ENCODE data around the gene CAPN12. TPM values are rescaled to one million over a fixed set of nuclear protein-coding genes. Genes with fewer than 3 reads are reported as not detected.

The CAPN12 gene
- total RNA-seq, 1 donor, result 0.86 TPM

DNA sequence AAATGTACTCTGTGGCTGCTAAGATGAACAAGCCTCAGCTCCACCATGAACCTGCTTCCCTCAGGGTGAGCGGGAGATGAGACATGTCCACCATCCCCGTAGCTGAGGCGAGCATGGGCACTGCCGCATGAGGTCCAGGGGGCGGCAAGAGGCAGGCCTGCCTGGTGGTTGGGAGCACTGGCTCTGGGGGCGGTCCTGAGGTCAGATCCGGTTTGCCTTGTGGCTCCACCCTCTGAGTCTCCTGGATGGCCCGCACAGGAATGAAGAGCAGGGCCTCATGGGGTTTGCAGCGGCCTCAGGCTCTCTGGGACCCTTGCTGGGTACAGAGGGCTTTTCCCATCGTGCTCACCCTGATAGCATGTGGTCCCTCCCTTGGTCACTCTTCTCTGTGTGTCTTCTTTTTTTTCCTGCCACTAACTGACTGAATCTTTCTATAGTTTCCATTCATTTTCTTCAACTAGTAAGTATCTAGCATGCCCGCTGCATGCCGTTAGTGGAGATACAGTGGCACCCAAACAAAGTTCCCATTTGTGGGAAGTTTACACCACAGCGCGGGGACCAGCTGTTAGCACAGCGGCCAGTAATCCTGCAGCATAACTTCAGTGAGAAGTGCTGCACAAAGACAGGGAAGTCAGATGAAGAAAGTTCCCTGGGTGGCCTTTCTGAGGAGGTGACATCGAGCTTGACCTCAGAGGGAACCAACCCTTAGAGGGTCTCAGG, 37.3 kb downstream of the CAPN12 start:
- DNase-seq (ENCODE audit: low read depth), result no peak

DNA sequence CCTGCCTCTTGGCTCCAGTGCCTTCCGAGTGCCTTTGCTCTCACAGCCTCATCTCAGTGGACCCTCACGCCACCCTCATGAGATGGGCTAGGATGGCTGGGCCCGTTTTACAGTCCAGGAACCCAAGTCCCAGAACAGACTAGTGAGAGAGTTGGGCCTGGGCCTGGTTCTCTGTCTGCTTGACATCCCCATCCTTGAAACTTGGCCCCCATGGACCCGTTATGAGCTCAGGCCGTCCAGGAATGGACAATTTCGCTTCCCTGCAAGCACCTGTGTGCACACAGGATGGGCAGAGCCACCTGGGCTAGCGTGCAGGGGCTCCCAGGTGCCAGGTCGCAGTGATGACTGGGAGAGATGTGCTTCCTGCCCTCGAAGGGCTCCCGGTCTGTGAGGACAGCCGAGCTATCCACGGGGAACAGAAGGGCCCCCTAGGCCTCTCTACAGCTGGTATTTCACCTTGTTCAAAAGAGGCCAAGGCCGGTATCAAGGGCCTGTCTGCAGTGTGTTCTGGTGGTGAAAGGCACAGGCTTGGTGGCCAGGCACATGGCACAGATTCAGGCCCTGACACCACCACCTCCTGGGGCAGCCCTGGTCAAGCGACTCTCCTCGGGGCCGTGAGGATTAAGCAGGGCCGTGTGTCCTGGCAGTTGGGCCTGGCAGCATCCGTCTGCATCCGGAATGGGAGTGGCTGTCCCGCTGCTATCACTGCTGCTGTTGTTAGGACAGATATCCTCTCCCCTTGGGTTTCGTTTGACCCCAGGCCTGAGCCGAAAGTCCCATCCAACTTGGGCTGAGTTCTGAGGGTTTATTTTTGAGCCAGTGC, 38.9 kb downstream of the CAPN12 start:
- TF ChIP-seq, protein P1, sequence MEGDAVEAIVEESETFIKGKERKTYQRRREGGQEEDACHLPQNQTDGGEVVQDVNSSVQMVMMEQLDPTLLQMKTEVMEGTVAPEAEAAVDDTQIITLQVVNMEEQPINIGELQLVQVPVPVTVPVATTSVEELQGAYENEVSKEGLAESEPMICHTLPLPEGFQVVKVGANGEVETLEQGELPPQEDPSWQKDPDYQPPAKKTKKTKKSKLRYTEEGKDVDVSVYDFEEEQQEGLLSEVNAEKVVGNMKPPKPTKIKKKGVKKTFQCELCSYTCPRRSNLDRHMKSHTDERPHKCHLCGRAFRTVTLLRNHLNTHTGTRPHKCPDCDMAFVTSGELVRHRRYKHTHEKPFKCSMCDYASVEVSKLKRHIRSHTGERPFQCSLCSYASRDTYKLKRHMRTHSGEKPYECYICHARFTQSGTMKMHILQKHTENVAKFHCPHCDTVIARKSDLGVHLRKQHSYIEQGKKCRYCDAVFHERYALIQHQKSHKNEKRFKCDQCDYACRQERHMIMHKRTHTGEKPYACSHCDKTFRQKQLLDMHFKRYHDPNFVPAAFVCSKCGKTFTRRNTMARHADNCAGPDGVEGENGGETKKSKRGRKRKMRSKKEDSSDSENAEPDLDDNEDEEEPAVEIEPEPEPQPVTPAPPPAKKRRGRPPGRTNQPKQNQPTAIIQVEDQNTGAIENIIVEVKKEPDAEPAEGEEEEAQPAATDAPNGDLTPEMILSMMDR (IDR thresholded peaks at IDR 0.05; ENCODE audit: insufficient read depth, low read depth, low read length), result no peak
- H3K4me3 ChIP-seq (ENCODE audit: low read depth, low read length), result no peak overlapping the region
- no peak for DNase-seq (ENCODE audit: low read depth)

More for the DNA sequence above, 37.3 kb downstream of the CAPN12 start:
- TF ChIP-seq, protein P1 (IDR thresholded peaks at IDR 0.05; ENCODE audit: insufficient read depth, low read depth, low read length), result no peak
- H3K4me3 ChIP-seq (ENCODE audit: low read depth, low read length), result no peak overlapping the region

DNA sequence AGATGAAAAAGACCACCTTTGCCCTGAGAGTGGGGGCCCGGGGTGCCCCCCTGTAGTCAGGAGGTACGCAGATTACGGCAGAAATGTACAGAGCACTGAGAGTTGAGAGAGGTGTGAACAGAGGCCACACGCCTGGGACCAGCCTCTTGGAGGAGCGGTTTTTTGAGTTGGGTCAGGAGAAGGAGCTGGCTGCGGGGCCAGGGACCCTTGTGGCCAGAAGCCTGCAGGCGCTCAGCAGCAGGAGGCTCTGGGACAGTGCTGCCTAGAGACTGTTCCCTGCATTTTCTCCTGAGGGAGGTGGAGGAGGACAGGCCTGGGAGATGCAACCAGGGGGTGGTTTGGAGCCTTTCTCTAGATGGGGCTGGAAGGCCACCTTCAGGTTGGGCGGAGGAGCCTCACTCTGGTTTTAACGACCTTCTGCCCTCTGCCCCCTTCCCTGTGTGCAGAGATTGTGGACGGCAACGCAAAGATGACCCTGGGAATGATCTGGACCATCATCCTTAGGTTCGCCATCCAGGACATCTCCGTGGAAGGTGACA, 39.7 kb downstream of the CAPN12 start:
- DNase-seq (ENCODE audit: low read depth), result no peak
- H3K4me3 ChIP-seq (ENCODE audit: low read depth, low read length), result no peak overlapping the region
- TF ChIP-seq, protein P1 (IDR thresholded peaks at IDR 0.05; ENCODE audit: insufficient read depth, low read depth, low read length), result no peak

DNA sequence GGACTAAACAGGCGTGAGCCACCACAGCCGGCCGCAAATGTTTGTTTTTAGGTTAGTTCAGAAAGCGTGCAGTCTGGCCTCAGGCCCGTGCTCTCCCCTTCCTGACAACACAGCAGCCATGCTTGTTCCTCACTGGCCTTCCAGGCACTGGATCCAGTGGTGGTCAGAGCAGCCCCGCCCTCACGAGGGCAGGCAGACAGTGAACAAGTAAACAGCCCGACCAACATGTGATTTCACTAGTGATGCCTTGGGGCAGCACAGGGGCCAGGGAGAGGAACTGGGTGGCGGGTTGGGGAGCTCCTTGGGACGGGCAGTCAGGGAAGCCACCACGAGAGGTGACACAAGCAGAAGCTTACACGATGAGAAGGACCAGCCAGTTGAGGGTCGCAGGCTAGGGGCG, 40.8 kb downstream of the CAPN12 start:
- TF ChIP-seq, protein P1 (IDR thresholded peaks at IDR 0.05; ENCODE audit: insufficient read depth, low read depth, low read length), result no peak
- H3K4me3 ChIP-seq (ENCODE audit: low read depth, low read length), result no peak overlapping the region
- no peak for DNase-seq (ENCODE audit: low read depth)

DNA sequence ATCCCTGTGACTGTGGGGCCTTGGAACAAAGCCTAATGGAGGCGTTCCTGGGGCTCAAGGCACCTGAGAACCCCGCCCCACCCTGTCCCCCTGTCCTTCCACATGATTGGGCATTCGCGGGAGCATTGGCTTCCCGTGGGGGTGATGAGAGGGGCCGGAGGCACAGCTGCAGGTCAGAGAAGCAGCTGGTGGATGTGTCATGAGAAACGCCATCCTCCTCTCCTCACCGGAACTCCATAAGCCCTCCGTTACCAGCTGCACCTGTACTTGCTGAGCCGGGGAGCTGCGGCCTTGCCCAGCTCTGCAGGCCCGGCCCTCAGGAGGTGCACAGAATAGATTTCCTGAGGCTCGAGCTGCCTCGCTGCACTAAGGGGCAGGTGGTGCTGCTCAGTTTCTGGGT, 42.0 kb downstream of the CAPN12 start:
- TF ChIP-seq, protein P1 (IDR thresholded peaks at IDR 0.05; ENCODE audit: insufficient read depth, low read depth, low read length), result no peak
- DNase-seq (ENCODE audit: low read depth), result no peak
- H3K4me3 ChIP-seq (ENCODE audit: low read depth, low read length), result no peak overlapping the region

DNA sequence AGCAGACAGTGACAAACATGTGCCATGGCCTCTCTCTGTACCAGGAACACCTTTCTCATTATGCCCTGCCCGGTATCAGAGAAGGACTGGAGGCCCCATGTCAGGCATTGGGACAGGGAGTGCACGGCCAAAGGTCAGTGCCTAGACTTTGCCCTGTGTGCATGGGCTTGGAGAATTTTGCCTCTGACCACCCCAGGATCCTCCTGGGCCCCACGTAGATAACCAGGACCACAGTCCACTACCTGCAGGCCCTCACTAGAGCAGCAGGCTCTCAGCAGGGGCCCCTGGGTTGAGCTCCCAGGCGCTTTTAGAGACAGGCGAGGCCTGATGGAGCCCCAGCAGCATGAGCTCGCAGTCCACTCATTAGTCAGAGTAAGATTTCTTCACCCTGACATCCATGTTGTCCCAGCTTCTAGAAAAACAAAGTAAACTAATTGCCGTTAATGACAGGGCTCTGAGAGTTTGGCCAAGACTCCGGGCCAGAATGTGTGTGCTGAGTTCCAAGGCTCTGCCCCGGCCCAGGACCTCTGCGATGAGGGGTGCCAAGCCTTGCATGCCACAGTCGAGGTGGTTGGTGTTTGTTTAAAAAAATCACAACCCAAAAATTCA, 42.7 kb downstream of the CAPN12 start:
- TF ChIP-seq, protein P1 (IDR thresholded peaks at IDR 0.05; ENCODE audit: insufficient read depth, low read depth, low read length), result no peak
- peak; percentile 44 for DNase-seq (ENCODE audit: low read depth)
- H3K4me3 ChIP-seq (ENCODE audit: low read depth, low read length), result no peak overlapping the region
